ENCODE results near the gene CNGA2.

The CNGA2 gene

DNA sequence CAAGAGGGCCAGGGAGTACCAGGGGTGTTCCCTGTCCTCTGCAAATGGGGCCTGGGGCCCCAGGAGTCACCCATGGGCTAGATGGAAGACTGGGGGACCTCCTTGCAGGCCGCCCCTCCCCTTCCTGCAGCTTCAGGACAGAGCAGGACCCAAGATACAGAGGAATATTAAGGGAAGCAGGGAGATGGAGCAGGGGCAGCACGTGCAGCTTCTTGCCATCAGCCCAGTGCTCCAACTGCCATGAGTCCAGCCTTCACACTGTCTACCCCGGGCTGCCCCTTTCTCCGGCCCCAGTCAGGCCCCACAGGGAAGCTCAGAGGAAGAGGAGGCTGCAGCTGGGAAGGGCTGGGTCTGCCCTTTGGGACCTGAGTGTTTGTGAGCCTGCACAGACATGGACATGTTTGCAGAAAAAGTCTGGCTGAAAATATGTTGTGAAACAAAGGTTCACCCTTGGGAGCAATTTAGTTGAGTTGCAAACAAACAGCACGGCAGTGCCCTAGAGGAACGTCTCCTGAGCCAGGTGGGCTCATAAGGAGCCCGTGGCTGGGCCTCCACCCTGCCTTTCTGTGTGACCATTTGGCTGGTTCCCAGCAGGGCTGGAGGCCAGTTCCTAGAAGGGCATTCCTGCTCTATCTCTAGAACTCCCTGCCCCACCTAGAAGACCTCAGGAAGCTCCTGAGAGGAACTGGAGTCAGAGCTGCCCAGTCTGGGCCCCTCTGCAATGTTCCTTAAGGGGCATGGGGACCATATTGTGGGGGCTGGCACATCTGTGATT lies 9.8 kb upstream of the CNGA2 start:
- no peak for DNase-seq (ENCODE audit: extremely low spot score)
- POLR2A ChIA-PET, result no interaction called here
- CTCF ChIA-PET, result interaction anchor here (0.8 kb wide), 1 partner anchor 9 kb away, joined by 3 read pairs; no protein-coding TSS in a partner anchor
- TF ChIP-seq SP1 (IDR thresholded peaks at IDR 0.05), result no peak
- TF ChIP-seq CTBP1 (IDR thresholded peaks at IDR 0.05; ENCODE audit: borderline replicate concordance), result no peak
- no peak for TF ChIP-seq FOXM1 (IDR thresholded peaks at IDR 0.05; ENCODE audit: borderline replicate concordance)
- TF ChIP-seq HDGF (IDR thresholded peaks at IDR 0.05; ENCODE audit: borderline replicate concordance), result no peak
- no peak for TF ChIP-seq TARDBP (IDR thresholded peaks at IDR 0.05)
- TF ChIP-seq ELF4 (IDR thresholded peaks at IDR 0.05), result no peak
- TF ChIP-seq LEF1 (IDR thresholded peaks at IDR 0.05; ENCODE audit: borderline replicate concordance), result no peak
- TF ChIP-seq NFRKB (IDR thresholded peaks at IDR 0.05), result no peak
- no peak for TF ChIP-seq FOXA1 (IDR thresholded peaks at IDR 0.05)
- TF ChIP-seq, protein P1, sequence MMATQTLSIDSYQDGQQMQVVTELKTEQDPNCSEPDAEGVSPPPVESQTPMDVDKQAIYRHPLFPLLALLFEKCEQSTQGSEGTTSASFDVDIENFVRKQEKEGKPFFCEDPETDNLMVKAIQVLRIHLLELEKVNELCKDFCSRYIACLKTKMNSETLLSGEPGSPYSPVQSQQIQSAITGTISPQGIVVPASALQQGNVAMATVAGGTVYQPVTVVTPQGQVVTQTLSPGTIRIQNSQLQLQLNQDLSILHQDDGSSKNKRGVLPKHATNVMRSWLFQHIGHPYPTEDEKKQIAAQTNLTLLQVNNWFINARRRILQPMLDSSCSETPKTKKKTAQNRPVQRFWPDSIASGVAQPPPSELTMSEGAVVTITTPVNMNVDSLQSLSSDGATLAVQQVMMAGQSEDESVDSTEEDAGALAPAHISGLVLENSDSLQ (IDR thresholded peaks at IDR 0.05), result no peak
- TF ChIP-seq ARNT (IDR thresholded peaks at IDR 0.05), result no peak
- TF ChIP-seq SUZ12 (IDR thresholded peaks at IDR 0.05), result no peak

DNA sequence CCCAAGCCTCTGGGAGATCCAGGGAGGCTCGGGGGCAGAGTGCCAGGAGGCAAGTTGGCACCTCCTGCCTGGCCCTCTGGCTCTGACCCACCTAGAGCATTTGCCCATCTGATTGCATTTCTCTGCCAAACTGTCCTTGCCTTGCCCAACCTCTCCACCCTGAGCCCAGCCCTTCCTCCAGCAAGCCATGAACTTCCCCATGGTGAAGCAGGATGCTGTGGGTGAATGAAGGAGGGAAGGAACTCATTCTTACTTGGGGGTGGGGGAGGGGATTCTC lies 9.3 kb upstream of the CNGA2 start:
- ChIA-PET CTCF (interaction anchor here (0.8 kb wide), 1 partner anchor 10 kb away, joined by 3 read pairs; no protein-coding TSS in a partner anchor), POLR2A (no interaction called here)
- DNase-seq (ENCODE audit: extremely low spot score), result no peak
- TF ChIP-seq TARDBP (IDR thresholded peaks at IDR 0.05) (no peak), BHLHE40 (IDR thresholded peaks at IDR 0.05; ENCODE audit: borderline replicate concordance) (no peak), ZNF384 (IDR thresholded peaks at IDR 0.05) (no peak), ELF4 (IDR thresholded peaks at IDR 0.05) (no peak), LEF1 (IDR thresholded peaks at IDR 0.05; ENCODE audit: borderline replicate concordance) (no peak), SUZ12 (IDR thresholded peaks at IDR 0.05) (no peak), HDGF (IDR thresholded peaks at IDR 0.05; ENCODE audit: borderline replicate concordance) (no peak), ARNT (IDR thresholded peaks at IDR 0.05) (no peak), CTBP1 (IDR thresholded peaks at IDR 0.05; ENCODE audit: borderline replicate concordance) (no peak), NFRKB (IDR thresholded peaks at IDR 0.05) (no peak), FOXK2 (IDR thresholded peaks at IDR 0.05) (no peak), L3MBTL2 (conservative IDR thresholded peaks at IDR 0.05) (no peak), SP1 (IDR thresholded peaks at IDR 0.05) (no peak), FOXM1 (IDR thresholded peaks at IDR 0.05; ENCODE audit: borderline replicate concordance) (no peak), FOXA1 (IDR thresholded peaks at IDR 0.05) (no peak)
- TF ChIP-seq, protein P1 (IDR thresholded peaks at IDR 0.05), result no peak

- POLR2A ChIA-PET, result no interaction called here
- TF ChIP-seq SUZ12 (IDR thresholded peaks at IDR 0.05), result no peak
- no peak for TF ChIP-seq ELF4 (IDR thresholded peaks at IDR 0.05)
- no peak for TF ChIP-seq ARNT (IDR thresholded peaks at IDR 0.05)
- no peak for TF ChIP-seq BHLHE40 (IDR thresholded peaks at IDR 0.05; ENCODE audit: borderline replicate concordance)
- no peak for TF ChIP-seq TARDBP (IDR thresholded peaks at IDR 0.05)
- TF ChIP-seq FOXM1 (IDR thresholded peaks at IDR 0.05; ENCODE audit: borderline replicate concordance), result no peak
- TF ChIP-seq LEF1 (IDR thresholded peaks at IDR 0.05; ENCODE audit: borderline replicate concordance), result no peak
- no peak for TF ChIP-seq HDGF (IDR thresholded peaks at IDR 0.05; ENCODE audit: borderline replicate concordance)
- no peak for TF ChIP-seq FOXK2 (IDR thresholded peaks at IDR 0.05)
- TF ChIP-seq, protein P1 (IDR thresholded peaks at IDR 0.05), result no peak
- no peak for TF ChIP-seq FOXA1 (IDR thresholded peaks at IDR 0.05)
- TF ChIP-seq ZNF384 (IDR thresholded peaks at IDR 0.05), result no peak
- TF ChIP-seq CTBP1 (IDR thresholded peaks at IDR 0.05; ENCODE audit: borderline replicate concordance), result no peak
- no peak for TF ChIP-seq NFRKB (IDR thresholded peaks at IDR 0.05)
- no peak for TF ChIP-seq L3MBTL2 (conservative IDR thresholded peaks at IDR 0.05)
- no peak for TF ChIP-seq SP1 (IDR thresholded peaks at IDR 0.05)
- DNase-seq (ENCODE audit: extremely low spot score), result no peak
- CTCF ChIA-PET, result no interaction called here
These were observed 7.8 kb upstream of the CNGA2 start for GRCh38 chrX:151726751-151727150.

DNA sequence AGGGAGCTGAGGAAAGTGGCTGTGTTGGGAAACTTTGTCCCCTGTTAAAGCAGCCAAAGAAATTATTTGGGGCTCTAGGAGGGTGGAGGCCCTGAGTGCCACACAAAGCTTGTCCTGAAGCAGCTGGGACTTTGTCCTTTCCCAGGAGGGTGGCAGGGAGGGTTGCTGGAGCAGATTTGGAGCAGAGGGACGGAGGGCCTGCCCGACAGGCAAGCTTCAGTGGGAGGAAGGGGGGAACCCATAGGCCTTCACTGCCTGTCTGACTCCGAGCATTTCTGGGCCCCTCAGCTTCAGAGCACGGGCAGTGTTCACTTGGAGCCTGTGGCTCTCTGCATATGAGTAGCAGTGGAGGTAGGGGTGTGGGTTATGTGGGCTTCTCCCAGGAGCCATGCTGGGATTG lies 7.2 kb upstream of the CNGA2 start:
- no peak for TF ChIP-seq FOXK2 (IDR thresholded peaks at IDR 0.05)
- TF ChIP-seq FOXM1 (IDR thresholded peaks at IDR 0.05; ENCODE audit: borderline replicate concordance), result no peak
- no peak for TF ChIP-seq L3MBTL2 (conservative IDR thresholded peaks at IDR 0.05)
- no peak for TF ChIP-seq SP1 (IDR thresholded peaks at IDR 0.05)
- TF ChIP-seq BHLHE40 (IDR thresholded peaks at IDR 0.05; ENCODE audit: borderline replicate concordance), result no peak
- TF ChIP-seq LEF1 (IDR thresholded peaks at IDR 0.05; ENCODE audit: borderline replicate concordance), result no peak
- TF ChIP-seq CTBP1 (IDR thresholded peaks at IDR 0.05; ENCODE audit: borderline replicate concordance), result no peak
- DNase-seq (ENCODE audit: extremely low spot score), result no peak
- ChIA-PET CTCF (no interaction called here), POLR2A (no interaction called here)

DNA sequence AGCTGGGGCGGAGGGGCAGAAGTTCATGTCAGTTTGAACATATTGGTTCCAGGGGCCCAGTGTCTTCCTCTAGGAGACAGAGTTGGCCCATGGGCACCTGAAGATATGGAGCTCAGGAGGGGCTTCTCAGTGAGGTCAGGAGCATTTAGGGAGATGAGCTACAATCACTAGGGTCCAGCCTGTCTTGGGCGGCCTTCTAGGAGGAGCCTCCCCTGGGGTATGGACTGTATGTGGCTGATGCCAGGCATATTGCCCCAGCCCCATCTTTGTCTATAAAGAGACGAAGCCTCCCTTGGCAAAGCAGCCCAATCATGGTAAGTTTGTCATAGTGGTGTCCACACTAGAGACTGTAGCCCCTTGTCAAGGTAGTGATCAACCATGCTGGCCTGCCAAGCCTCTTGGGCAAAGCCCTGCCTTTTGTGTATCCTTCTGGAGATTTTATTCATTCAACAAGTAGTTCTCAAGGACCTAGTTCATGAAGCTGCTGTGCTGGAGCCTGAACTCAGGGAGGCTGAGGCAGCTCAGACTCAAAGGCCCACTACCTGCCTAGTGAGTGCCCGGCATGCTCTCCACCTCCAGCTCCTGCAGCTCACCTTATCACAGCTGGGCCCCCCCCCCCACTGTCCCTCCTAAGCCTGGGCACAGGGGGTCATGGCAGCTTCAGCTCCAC lies 5.4 kb upstream of the CNGA2 start:
- no peak for DNase-seq (ENCODE audit: extremely low spot score)
- TF ChIP-seq CTBP1 (IDR thresholded peaks at IDR 0.05; ENCODE audit: borderline replicate concordance) (no peak), BHLHE40 (IDR thresholded peaks at IDR 0.05; ENCODE audit: borderline replicate concordance) (no peak), FOXA1 (IDR thresholded peaks at IDR 0.05) (no peak), HDGF (IDR thresholded peaks at IDR 0.05; ENCODE audit: borderline replicate concordance) (no peak), SP1 (IDR thresholded peaks at IDR 0.05) (no peak), TARDBP (IDR thresholded peaks at IDR 0.05) (no peak), NFRKB (IDR thresholded peaks at IDR 0.05) (no peak), FOXM1 (IDR thresholded peaks at IDR 0.05; ENCODE audit: borderline replicate concordance) (no peak), ARNT (IDR thresholded peaks at IDR 0.05) (no peak), LEF1 (IDR thresholded peaks at IDR 0.05; ENCODE audit: borderline replicate concordance) (no peak), SUZ12 (IDR thresholded peaks at IDR 0.05) (no peak), ZNF384 (IDR thresholded peaks at IDR 0.05) (no peak), FOXK2 (IDR thresholded peaks at IDR 0.05) (no peak)
- TF ChIP-seq, protein P1 (IDR thresholded peaks at IDR 0.05), result no peak
- CTCF ChIA-PET, result no interaction called here
- POLR2A ChIA-PET, result no interaction called here

All from HEK293T (cell line).